Right forelimb (tissue), 1 donor: ENCODE results near the gene IFT57.

Source experiments
- DNase-seq: peaks from one replicate; pipeline ENCODE4 v3.0.0-alpha.2; 2018

Gene IFT57

GRCh38 chr3:108215871-108216270 is 6.4 kb downstream of the IFT57 start:
- DNase-seq, result no peak

- DNase-seq, result no peak
Observed at GRCh38 chr3:108209579-108209978, 12.6 kb downstream of the IFT57 start.

- no peak for DNase-seq
Observed at GRCh38 chr3:108208831-108209230, 13.4 kb downstream of the IFT57 start.

GRCh38 chr3:108202834-108203233 is 19.4 kb downstream of the IFT57 start:
- DNase-seq, result no peak

- DNase-seq, result no peak
Observed at GRCh38 chr3:108202080-108202479, 20.1 kb downstream of the IFT57 start.

GRCh38 chr3:108201258-108201657 is 21.0 kb downstream of the IFT57 start:
- no peak for DNase-seq

GRCh38 chr3:108200578-108200977 is 21.6 kb downstream of the IFT57 start:
- no peak for DNase-seq

- no peak for DNase-seq
Observed at GRCh38 chr3:108200024-108200423, 22.2 kb downstream of the IFT57 start.

- no peak for DNase-seq
Observed at GRCh38 chr3:108191394-108191793, 30.8 kb downstream of the IFT57 start.

- DNase-seq, result no peak
Observed at GRCh38 chr3:108190346-108190745, 31.9 kb downstream of the IFT57 start.

GRCh38 chr3:108189440-108189839 is 32.8 kb downstream of the IFT57 start:
- no peak for DNase-seq

GRCh38 chr3:108185536-108185935 is 36.7 kb downstream of the IFT57 start:
- DNase-seq, result no peak

GRCh38 chr3:108184824-108185223 is 37.4 kb downstream of the IFT57 start:
- no peak for DNase-seq

GRCh38 chr3:108183971-108184370 is 38.3 kb downstream of the IFT57 start:
- DNase-seq, result no peak

GRCh38 chr3:108183181-108183580 is 39.0 kb downstream of the IFT57 start:
- no peak for DNase-seq

- no peak for DNase-seq
Observed at GRCh38 chr3:108182339-108182738, 39.9 kb downstream of the IFT57 start.

GRCh38 chr3:108181172-108181571 is 41.1 kb downstream of the IFT57 start:
- no peak for DNase-seq

GRCh38 chr3:108180194-108180593 is 42.0 kb downstream of the IFT57 start:
- no peak for DNase-seq

- DNase-seq, result no peak
Observed at GRCh38 chr3:108178676-108179075, 43.5 kb downstream of the IFT57 start.

GRCh38 chr3:108177536-108177935 is 44.7 kb downstream of the IFT57 start:
- DNase-seq, result no peak

- DNase-seq, result no peak
Observed at GRCh38 chr3:108175352-108175751, 46.9 kb downstream of the IFT57 start.

GRCh38 chr3:108171106-108171505 is 51.1 kb downstream of the IFT57 start:
- no peak for DNase-seq

GRCh38 chr3:108164391-108164790 is 57.8 kb downstream of the IFT57 start:
- DNase-seq, result no peak

- no peak for DNase-seq
Observed at GRCh38 chr3:108159865-108160264, 62.4 kb downstream of the IFT57 start.

- no peak for DNase-seq
Observed at GRCh38 chr3:108159105-108159504, 63.1 kb downstream of the IFT57 start.

- DNase-seq, result no peak
Observed at GRCh38 chr3:108158251-108158650, 64.0 kb downstream of the IFT57 start.
